ENCODE results near the gene ACTN4. TPM values are rescaled to one million over a fixed set of nuclear protein-coding genes. Genes with fewer than 3 reads are reported as not detected.

Gene ACTN4
- total RNA-seq, 1 donor from 2014 or later = 454 TPM

- H3K4me3 ChIP-seq = peak overlapping the region; percentile 39
- intact Hi-C loops (cut with DNase I) = no loop called here
These were observed 86.7 kb downstream of the ACTN4 start for GRCh38 chr19:38734176-38734425.

DNA sequence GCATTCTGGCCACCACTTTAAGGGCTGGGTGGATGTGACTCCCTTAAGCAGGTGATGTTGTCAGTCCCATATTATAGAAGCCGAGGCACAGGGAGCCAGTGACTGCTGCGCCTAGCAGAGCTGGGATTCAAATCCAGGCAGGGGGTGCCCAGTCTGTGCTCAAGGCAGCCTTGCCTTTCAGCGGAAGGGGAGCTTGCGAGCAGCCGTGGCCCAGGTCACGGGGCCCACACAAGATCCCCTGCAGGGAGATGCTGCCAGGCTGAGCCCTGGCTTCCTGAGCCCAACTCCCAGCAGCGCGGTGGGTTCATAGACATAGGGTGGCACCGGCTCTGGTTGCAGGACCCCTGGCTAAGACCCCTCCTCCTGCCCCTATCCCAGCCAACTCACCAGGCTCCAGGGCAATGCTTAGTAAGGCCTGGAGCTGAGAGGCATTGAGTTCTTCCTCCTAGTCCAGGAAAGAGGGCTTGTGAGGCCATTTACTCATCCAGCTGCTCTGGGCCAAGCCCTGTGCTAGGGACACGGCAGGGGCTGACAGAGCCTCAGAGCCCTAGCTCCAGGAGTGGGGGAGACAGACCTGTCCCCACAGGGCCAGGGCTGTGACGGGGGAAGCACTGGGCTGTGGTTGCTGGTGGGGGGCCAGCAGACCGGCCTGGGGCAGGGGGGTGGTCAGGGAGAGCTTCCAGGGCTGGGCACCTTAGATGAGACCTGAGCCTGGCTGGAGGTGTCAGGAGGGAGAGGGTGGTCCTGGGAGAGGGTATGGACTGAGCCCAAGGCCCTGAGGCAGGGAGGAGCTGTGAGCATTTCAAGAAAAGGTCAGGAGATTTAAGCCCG, 87.2 kb downstream of the ACTN4 start:
- peak overlapping the region; percentile 77 for H3K27ac ChIP-seq
- peaks cover 46% of the 10 kb centered on the region for H3K4me1 ChIP-seq
- DNase-seq (peak; percentile 62), ATAC-seq (peak in 1 of 2 donors; percentile 2)
- H3K4me3 ChIP-seq = peak overlapping the region; percentile 39
- H3K36me3 ChIP-seq = peaks cover 16% of the 10 kb centered on the region
- no peaks in the 10 kb centered on the region for H3K27me3 ChIP-seq (ENCODE audit: low read depth)
- TF ChIP-seq, protein P1, sequence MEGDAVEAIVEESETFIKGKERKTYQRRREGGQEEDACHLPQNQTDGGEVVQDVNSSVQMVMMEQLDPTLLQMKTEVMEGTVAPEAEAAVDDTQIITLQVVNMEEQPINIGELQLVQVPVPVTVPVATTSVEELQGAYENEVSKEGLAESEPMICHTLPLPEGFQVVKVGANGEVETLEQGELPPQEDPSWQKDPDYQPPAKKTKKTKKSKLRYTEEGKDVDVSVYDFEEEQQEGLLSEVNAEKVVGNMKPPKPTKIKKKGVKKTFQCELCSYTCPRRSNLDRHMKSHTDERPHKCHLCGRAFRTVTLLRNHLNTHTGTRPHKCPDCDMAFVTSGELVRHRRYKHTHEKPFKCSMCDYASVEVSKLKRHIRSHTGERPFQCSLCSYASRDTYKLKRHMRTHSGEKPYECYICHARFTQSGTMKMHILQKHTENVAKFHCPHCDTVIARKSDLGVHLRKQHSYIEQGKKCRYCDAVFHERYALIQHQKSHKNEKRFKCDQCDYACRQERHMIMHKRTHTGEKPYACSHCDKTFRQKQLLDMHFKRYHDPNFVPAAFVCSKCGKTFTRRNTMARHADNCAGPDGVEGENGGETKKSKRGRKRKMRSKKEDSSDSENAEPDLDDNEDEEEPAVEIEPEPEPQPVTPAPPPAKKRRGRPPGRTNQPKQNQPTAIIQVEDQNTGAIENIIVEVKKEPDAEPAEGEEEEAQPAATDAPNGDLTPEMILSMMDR (IDR thresholded peaks at IDR 0.05) = no peak
- H3K9me3 ChIP-seq = no peaks in the 10 kb centered on the region
- intact Hi-C loops (cut with DNase I) = no loop called here

More at GRCh38 chr19:38734176-38734425, 86.7 kb downstream of the ACTN4 start:
- H3K9me3 ChIP-seq = no peaks in the 10 kb centered on the region
- no peak for DNase-seq
- TF ChIP-seq, protein P1 (IDR thresholded peaks at IDR 0.05) = no peak
- H3K4me1 ChIP-seq = peaks cover 51% of the 10 kb centered on the region
- peak overlapping the region; percentile 77 for H3K27ac ChIP-seq
- no peak for ATAC-seq
- H3K27me3 ChIP-seq (ENCODE audit: low read depth) = no peaks in the 10 kb centered on the region
- H3K36me3 ChIP-seq = peaks cover 22% of the 10 kb centered on the region

GRCh38 chr19:38735257-38735686, 87.8 kb downstream of the ACTN4 start:
- TF ChIP-seq, protein P1 (IDR thresholded peaks at IDR 0.05) = no peak
- Histone ChIP-seq H3K27me3 (ENCODE audit: low read depth) (no peaks in the 10 kb centered on the region), H3K27ac (peak overlapping the region; percentile 77), H3K4me3 (peak overlapping the region; percentile 39), H3K36me3 (peaks cover 10% of the 10 kb centered on the region), H3K9me3 (no peaks in the 10 kb centered on the region), H3K4me1 (peaks cover 46% of the 10 kb centered on the region)
- DNase-seq = peak; percentile 59
- peak in 1 of 2 donors; percentile 1 for ATAC-seq
- intact Hi-C loops (cut with DNase I) = no loop called here

- Histone ChIP-seq H3K4me3 (peak overlapping the region; percentile 48), H3K4me1 (peaks cover 42% of the 10 kb centered on the region), H3K27me3 (ENCODE audit: low read depth) (no peaks in the 10 kb centered on the region), H3K27ac (peak overlapping the region; percentile 60), H3K9me3 (no peaks in the 10 kb centered on the region), H3K36me3 (peaks cover 3% of the 10 kb centered on the region)
- DNase-seq (peak; percentile 80), ATAC-seq (peak; percentile 54 to 58)
- intact Hi-C loops (cut with DNase I) = no loop called here
- TF ChIP-seq, protein P1 (IDR thresholded peaks at IDR 0.05) = no peak
These were observed 88.6 kb downstream of the ACTN4 start for GRCh38 chr19:38736036-38736412.

GRCh38 chr19:38736413-38737280, 89.2 kb downstream of the ACTN4 start:
- no peaks in the 10 kb centered on the region for H3K9me3 ChIP-seq
- peaks cover 36% of the 10 kb centered on the region for H3K4me1 ChIP-seq
- H3K4me3 ChIP-seq = peak overlapping the region; percentile 48
- TF ChIP-seq, protein P1 (IDR thresholded peaks at IDR 0.05) = no peak
- DNase-seq = peak; percentile 84
- intact Hi-C loops (cut with DNase I) = no loop called here
- ATAC-seq = peak; percentile 62 to 74
- H3K36me3 ChIP-seq = no peaks in the 10 kb centered on the region
- peak overlapping the region; percentile 60 for H3K27ac ChIP-seq
- no peaks in the 10 kb centered on the region for H3K27me3 ChIP-seq (ENCODE audit: low read depth)
